Gastroesophageal sphincter (tissue), 3 donors: ENCODE data around the gene PHETA2.
"Not testable (repeated sequence)": the region's sequence is repeated elsewhere in the genome, so short reads cannot be mapped to it uniquely, and the experiment has no call there.

Experiments used
- EP300 ChIP-seq: sonication (generic); formaldehyde crosslinking; IDR thresholded peaks from one replicate; pipeline ENCODE4 v1.6.1; 2017; ENCODE audit warnings: antibody characterized with exemption, mild to moderate bottlenecking
- POLR2A ChIP-seq, 2 donors: fragments of 450-650 bp; IDR thresholded peaks; one replicate each; pipeline ENCODE4 v1.6.1; 2017; ENCODE audit warnings: antibody characterized with exemption in 2 of 2, mild to moderate bottlenecking in 2 of 2, moderate library complexity in 1 of 2
- POLR2AphosphoS5 ChIP-seq: sonication (generic); formaldehyde crosslinking; IDR thresholded peaks from one replicate; pipeline ENCODE4 v1.6.1; 2017; ENCODE audit warnings: antibody characterized with exemption
- TF ChIP-seq, protein P1 (sequence below), 4 experiments: fragments of 200-600 bp in 2 of 4; fragments of 450-650 bp in 2 of 4; sonication (generic) in 1 of 4; IDR thresholded peaks; one replicate each; pipeline ENCODE4 v1.5.1; 2017 to 2019; ENCODE audit warnings: antibody characterized with exemption in 4 of 4, mild to moderate bottlenecking in 2 of 4, moderate library complexity in 2 of 4

DNA sequence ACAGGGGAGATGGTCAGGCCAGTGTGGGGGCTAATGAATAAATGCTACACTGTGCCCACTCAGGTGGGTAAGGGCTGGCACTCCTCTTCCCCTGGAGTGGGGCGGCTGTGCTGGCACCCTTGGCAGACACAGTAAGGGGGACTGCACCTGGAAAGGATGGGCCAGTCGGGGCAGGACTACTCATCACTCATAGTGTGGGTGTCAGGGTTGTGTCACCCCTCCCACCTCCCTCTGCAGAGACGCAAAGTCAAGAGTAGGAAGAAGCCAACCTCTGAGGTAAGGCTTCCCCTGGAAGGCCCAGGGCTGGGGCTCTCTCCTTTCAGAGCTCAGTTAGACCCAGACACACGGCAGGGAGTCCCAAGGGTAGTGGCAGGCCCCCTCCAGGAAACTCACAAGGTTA, 49.5 kb downstream of the PHETA2 start:
- not testable (repeated sequence) for TF ChIP-seq EP300; POLR2A (IDR thresholded peaks at IDR 0.05); POLR2AphosphoS5
- TF ChIP-seq, protein P1, sequence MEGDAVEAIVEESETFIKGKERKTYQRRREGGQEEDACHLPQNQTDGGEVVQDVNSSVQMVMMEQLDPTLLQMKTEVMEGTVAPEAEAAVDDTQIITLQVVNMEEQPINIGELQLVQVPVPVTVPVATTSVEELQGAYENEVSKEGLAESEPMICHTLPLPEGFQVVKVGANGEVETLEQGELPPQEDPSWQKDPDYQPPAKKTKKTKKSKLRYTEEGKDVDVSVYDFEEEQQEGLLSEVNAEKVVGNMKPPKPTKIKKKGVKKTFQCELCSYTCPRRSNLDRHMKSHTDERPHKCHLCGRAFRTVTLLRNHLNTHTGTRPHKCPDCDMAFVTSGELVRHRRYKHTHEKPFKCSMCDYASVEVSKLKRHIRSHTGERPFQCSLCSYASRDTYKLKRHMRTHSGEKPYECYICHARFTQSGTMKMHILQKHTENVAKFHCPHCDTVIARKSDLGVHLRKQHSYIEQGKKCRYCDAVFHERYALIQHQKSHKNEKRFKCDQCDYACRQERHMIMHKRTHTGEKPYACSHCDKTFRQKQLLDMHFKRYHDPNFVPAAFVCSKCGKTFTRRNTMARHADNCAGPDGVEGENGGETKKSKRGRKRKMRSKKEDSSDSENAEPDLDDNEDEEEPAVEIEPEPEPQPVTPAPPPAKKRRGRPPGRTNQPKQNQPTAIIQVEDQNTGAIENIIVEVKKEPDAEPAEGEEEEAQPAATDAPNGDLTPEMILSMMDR (IDR thresholded peaks at IDR 0.05), result not testable (repeated sequence)
